Hindlimb muscle (tissue), 1 donor: ENCODE data around the gene MAGEA2. TPM values are rescaled to one million over a fixed set of nuclear protein-coding genes. Genes with fewer than 3 reads are reported as not detected.
"Not testable (repeated sequence)": the region's sequence is repeated elsewhere in the genome, so short reads cannot be mapped to it uniquely, and the experiment has no call there.

Source experiments
- DNase-seq: peaks from one replicate; pipeline ENCODE4 v3.0.0-alpha.2; 2013
- polyA plus RNA-seq: library from polyadenylated mRNA; unstranded; fragments of 120-200 nt; gene quantifications from one replicate; pipeline ENCODE4 v1.2.1, GENCODE V29; 2013; ENCODE audit not compliant: insufficient read length

The MAGEA2 gene
- polyA plus RNA-seq, 1 donor, result not detected

DNA sequence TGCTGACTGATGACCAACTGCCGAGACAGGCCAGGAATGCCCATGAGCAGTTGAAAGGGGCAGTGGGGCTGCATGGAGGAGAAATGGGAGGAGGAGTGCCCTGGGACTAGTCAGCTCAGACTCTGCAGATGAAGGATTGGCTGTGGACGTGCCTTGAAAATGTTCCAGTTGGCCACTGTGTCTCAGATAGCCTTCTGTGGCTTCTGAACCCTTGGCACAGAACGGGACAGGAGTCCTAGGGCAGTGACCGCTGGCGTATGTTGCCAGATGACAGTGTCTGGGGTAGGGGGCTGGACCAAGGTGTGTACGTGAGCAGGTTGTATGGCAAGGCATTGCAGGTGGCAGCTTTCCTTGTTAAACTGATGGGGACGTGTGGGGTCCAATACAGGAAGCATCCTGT is 47.1 kb downstream of the MAGEA2 start:
- not testable (repeated sequence) for DNase-seq

DNA sequence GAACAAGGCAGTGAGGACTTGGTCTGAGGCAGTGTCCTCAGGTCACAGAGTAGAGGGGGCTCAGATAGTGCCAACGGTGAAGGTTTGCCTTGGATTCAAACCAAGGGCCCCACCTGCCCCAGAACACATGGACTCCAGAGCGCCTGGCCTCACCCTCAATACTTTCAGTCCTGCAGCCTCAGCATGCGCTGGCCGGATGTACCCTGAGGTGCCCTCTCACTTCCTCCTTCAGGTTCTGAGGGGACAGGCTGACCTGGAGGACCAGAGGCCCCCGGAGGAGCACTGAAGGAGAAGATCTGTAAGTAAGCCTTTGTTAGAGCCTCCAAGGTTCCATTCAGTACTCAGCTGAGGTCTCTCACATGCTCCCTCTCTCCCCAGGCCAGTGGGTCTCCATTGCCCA is 53.3 kb downstream of the MAGEA2 start:
- not testable (repeated sequence) for DNase-seq

Other genes with a start within 250 kb of the MAGEA2 start
- 0.85 TPM for gene GABRQ, start 115.9 kb downstream of the MAGEA2 start, polyA plus RNA-seq
- gene MAGEA3, start 55.0 kb downstream of the MAGEA2 start, polyA plus RNA-seq, result not detected
- not detected for gene CSAG2, start 44.6 kb downstream of the MAGEA2 start, polyA plus RNA-seq
- gene MAGEA2B, start 39.2 kb downstream of the MAGEA2 start, polyA plus RNA-seq, result not detected
- gene CSAG1, start 20.1 kb downstream of the MAGEA2 start, polyA plus RNA-seq, result not detected
- not detected for gene MAGEA12, start 20.1 kb downstream of the MAGEA2 start, polyA plus RNA-seq
- not detected for gene CSAG3, start 5.4 kb upstream of the MAGEA2 start, polyA plus RNA-seq
- gene MAGEA6, start 15.8 kb upstream of the MAGEA2 start, polyA plus RNA-seq, result not detected
- 28.0 TPM for gene CETN2, start 76.9 kb upstream of the MAGEA2 start, polyA plus RNA-seq
- 13.1 TPM for gene NSDHL, start 77.2 kb upstream of the MAGEA2 start, polyA plus RNA-seq
- gene ZNF185, start 144.2 kb upstream of the MAGEA2 start, polyA plus RNA-seq, result 6.0 TPM
- gene PNMA5, start 240.3 kb upstream of the MAGEA2 start, polyA plus RNA-seq, result 0.06 TPM